OCI-LY1 (cell line): ENCODE measurements around the gene SOBP.

Experiments
- H2AFZ ChIP-seq: fragments of 200-600 bp; sonication (generic), shearing (Covaris generic); 2 replicates; pipeline ENCODE4 v1.6.0; 2014; ENCODE audit warnings: antibody characterized with exemption, mild to moderate bottlenecking, low read length
- H3F3A ChIP-seq: fragments of 200-600 bp; sonication (generic), shearing (Covaris generic); 2 replicates; pipeline ENCODE4 v1.6.0; 2014; ENCODE audit warnings: mild to moderate bottlenecking, antibody characterized with exemption, low read length, moderate library complexity; ENCODE audit not compliant: insufficient read depth
- H3K27ac ChIP-seq: fragments of 200-600 bp; sonication (generic); 2 replicates; pipeline ENCODE4 v1.5.1; 2014; ENCODE audit warnings: low read length, mixed run types, mild to moderate bottlenecking, low read depth; ENCODE audit not compliant: poor library complexity, severe bottlenecking
- H3K27me3 ChIP-seq: fragments of 200-600 bp; sonication (generic); 2 replicates; pipeline ENCODE4 v1.6.0; 2014; ENCODE audit warnings: antibody characterized with exemption, mild to moderate bottlenecking, low read length, moderate library complexity; ENCODE audit not compliant: insufficient read depth
- H3K36me3 ChIP-seq: fragments of 200-600 bp; sonication (generic); 2 replicates; pipeline ENCODE4 v1.6.1; 2014; ENCODE audit warnings: mild to moderate bottlenecking, antibody characterized with exemption, low read length, moderate library complexity, mixed read lengths; ENCODE audit not compliant: insufficient read depth
- H3K4me1 ChIP-seq: fragments of 200-600 bp; sonication (generic); 2 replicates; pipeline ENCODE4 v1.5.1; 2014; ENCODE audit warnings: mild to moderate bottlenecking, low read length, moderate library complexity; ENCODE audit not compliant: insufficient read depth, severe bottlenecking
- H3K4me2 ChIP-seq: fragments of 200-600 bp; sonication (generic), shearing (Covaris generic); 2 replicates; pipeline ENCODE4 v1.6.1; 2014; ENCODE audit warnings: low read length
- H3K4me3 ChIP-seq: fragments of 200-600 bp; sonication (generic); 2 replicates; pipeline ENCODE4 v1.5.1; 2014; ENCODE audit warnings: low read length, low read depth, mild to moderate bottlenecking, mixed read lengths; ENCODE audit not compliant: poor library complexity, severe bottlenecking
- H3K79me2 ChIP-seq: fragments of 200-600 bp; shearing (Covaris generic); 2 replicates; pipeline ENCODE4 v1.6.1; 2016; ENCODE audit warnings: mixed run types, low read length, mixed read lengths; ENCODE audit not compliant: insufficient read depth
- H3K9ac ChIP-seq: fragments of 200-600 bp; sonication (generic), shearing (Covaris generic); 2 replicates; pipeline ENCODE4 v1.6.1; 2014; ENCODE audit warnings: mild to moderate bottlenecking, low read length, mixed read lengths
- H3K9me2 ChIP-seq: fragments of 200-600 bp; sonication (generic), shearing (Covaris generic); 2 replicates; pipeline ENCODE4 v1.6.1; 2014; ENCODE audit warnings: low read depth, mild to moderate bottlenecking, low read length, mixed read lengths
- H3K9me3 ChIP-seq: fragments of 200-600 bp; shearing (Covaris generic); 2 replicates; pipeline ENCODE4 v1.6.1; 2014; ENCODE audit warnings: low read length, mixed read lengths
- H4K20me1 ChIP-seq: fragments of 200-600 bp; sonication (generic), shearing (Covaris generic); 2 replicates; pipeline ENCODE4 v1.6.0; 2016; ENCODE audit warnings: mild to moderate bottlenecking, low read length; ENCODE audit not compliant: insufficient read depth
- EZH2 ChIP-seq: fragments of 200-600 bp; sonication (generic), shearing (Covaris generic); IDR thresholded peaks from 2 replicates; pipeline ENCODE4 v1.8.0; 2017; ENCODE audit warnings: borderline replicate concordance, mixed run types, mild to moderate bottlenecking, antibody characterized with exemption, low read length, moderate library complexity, mixed read lengths
- TF ChIP-seq, protein P1 (sequence below): fragments of 200-600 bp; sonication (generic), shearing (Covaris generic); IDR thresholded peaks from 2 replicates; pipeline ENCODE4 v1.5.1; 2017; ENCODE audit warnings: mild to moderate bottlenecking, antibody characterized with exemption, low read length, moderate library complexity, mixed read lengths

The SOBP gene

DNA sequence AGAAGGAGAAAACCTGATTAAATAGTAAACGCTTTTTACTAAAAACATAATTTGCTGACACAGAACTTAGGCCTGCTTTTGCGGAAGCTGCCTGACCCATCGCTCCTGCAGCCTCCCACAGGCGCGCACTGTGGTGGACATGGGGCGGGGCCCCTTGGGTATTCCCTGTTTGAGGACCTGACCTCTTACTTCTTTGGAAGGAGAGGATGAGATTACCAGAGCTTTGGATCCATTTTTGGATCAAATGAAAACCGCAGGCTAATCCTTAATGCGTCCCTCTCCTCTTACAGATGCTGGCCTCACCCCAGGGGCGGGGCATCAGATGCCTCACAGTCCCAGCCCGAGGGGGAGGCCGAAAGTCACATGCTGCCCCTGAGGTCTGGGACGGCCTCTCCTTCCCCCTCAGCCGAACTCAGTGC lies 183.2 kb downstream of the SOBP start:
- Histone ChIP-seq H3F3A (no peaks in the 10 kb centered on the region), H3K36me3 (no peaks in the 10 kb centered on the region), H3K27ac (no peak overlapping the region), H3K79me2 (no peaks in the 10 kb centered on the region), H3K9ac (no peak overlapping the region), H3K4me2 (no peak overlapping the region), H3K9me3 (no peaks in the 10 kb centered on the region), H2AFZ (no peak overlapping the region), H3K4me1 (peaks cover 41% of the 10 kb centered on the region), H4K20me1 (no peaks in the 10 kb centered on the region), H3K27me3 (peaks cover 4% of the 10 kb centered on the region; the same call in 1 of the 2 replicates), H3K4me3 (no peak overlapping the region), H3K9me2 (no peaks in the 10 kb centered on the region)
- TF ChIP-seq, protein P1, sequence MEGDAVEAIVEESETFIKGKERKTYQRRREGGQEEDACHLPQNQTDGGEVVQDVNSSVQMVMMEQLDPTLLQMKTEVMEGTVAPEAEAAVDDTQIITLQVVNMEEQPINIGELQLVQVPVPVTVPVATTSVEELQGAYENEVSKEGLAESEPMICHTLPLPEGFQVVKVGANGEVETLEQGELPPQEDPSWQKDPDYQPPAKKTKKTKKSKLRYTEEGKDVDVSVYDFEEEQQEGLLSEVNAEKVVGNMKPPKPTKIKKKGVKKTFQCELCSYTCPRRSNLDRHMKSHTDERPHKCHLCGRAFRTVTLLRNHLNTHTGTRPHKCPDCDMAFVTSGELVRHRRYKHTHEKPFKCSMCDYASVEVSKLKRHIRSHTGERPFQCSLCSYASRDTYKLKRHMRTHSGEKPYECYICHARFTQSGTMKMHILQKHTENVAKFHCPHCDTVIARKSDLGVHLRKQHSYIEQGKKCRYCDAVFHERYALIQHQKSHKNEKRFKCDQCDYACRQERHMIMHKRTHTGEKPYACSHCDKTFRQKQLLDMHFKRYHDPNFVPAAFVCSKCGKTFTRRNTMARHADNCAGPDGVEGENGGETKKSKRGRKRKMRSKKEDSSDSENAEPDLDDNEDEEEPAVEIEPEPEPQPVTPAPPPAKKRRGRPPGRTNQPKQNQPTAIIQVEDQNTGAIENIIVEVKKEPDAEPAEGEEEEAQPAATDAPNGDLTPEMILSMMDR: no peak
- TF ChIP-seq EZH2: no peak

DNA sequence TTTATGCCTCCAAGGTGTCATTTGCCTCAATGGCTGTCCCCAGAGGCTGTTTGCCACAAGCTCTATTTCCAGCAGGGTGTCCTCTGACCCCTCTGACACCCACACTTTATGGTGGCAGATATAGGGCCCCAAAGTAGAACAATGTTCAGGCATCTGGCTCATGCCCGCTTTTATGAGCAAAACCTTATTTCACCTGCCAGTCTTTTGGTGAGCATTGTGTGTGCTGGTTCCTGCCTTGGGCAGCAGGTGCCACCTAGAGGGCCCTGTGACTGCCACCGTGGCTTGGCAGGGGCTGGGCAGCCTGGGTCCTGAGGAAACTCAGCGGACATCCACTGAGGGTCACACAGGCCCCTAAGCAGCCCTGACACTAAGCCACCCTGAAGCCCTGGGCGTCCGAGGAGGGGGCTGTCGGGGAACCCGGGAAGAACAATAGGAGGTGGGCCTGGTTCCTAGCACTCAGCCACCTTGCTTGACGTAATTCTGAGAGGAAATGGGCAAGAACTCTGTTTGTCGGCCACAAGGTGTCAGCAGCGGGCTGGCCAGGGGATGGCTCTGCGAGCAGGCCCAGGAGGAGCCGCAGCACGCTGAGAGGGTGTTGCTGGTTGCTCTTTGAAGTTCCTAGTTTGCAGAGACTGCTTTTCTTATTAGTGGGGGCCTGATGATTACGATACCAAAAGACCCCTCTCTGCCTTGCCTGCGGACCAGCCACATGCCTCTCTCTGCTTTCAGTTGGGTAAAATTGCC lies 185.2 kb downstream of the SOBP start:
- Histone ChIP-seq H3K79me2 (no peaks in the 10 kb centered on the region), H3K9ac (peak overlapping the region; percentile 52; the same call in 1 of the 2 replicates), H3K9me3 (no peaks in the 10 kb centered on the region), H3K4me2 (peak overlapping the region; percentile 87), H3F3A (no peaks in the 10 kb centered on the region), H3K27ac (no peak overlapping the region), H2AFZ (peak overlapping the region; percentile 67; the same call in 1 of the 2 replicates), H3K36me3 (no peaks in the 10 kb centered on the region), H3K9me2 (no peaks in the 10 kb centered on the region), H3K4me1 (peaks cover 27% of the 10 kb centered on the region), H3K4me3 (peak overlapping the region; percentile 55), H3K27me3 (peaks cover 4% of the 10 kb centered on the region; the same call in 1 of the 2 replicates), H4K20me1 (no peaks in the 10 kb centered on the region)
- TF ChIP-seq, protein P1: peak; percentile 100
- no peak for TF ChIP-seq EZH2

DNA sequence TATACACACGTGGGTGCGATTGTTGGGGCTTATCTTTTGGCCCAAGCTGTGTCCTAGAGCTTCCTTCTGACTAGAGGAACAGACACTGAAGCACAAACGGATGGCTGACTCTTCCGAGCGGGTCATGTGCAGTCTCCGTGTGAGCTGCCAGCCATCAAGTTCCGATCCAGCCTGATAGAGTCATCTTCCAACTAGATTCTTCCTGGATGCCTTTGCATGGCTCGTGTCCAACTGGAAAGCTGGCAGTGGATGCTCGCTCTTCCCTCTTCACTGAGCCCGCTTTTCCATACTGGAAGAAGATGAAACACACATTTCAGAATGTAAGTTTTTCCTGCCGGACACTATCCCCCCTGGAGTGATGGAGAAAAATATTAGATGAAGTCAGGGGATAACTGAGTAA lies 186.1 kb downstream of the SOBP start:
- Histone ChIP-seq H3K9ac (no peak overlapping the region), H2AFZ (no peak overlapping the region)

More for the DNA sequence above, 186.1 kb downstream of the SOBP start:
- no peaks in the 10 kb centered on the region for H3K36me3 ChIP-seq
- no peaks in the 10 kb centered on the region for H4K20me1 ChIP-seq
- no peak overlapping the region for H3K4me2 ChIP-seq
- TF ChIP-seq, protein P1: no peak
- TF ChIP-seq EZH2: no peak
- peaks cover 18% of the 10 kb centered on the region for H3K4me1 ChIP-seq
- no peaks in the 10 kb centered on the region for H3K79me2 ChIP-seq
- H3K9me3 ChIP-seq: no peaks in the 10 kb centered on the region
- no peak overlapping the region for H3K4me3 ChIP-seq
- H3F3A ChIP-seq: no peaks in the 10 kb centered on the region
- no peak overlapping the region for H3K27ac ChIP-seq
- peaks cover 4% of the 10 kb centered on the region; the same call in 1 of the 2 replicates for H3K27me3 ChIP-seq
- H3K9me2 ChIP-seq: no peaks in the 10 kb centered on the region
